GM03348 (cell line): ENCODE results near the gene LCN15.
"Not testable (repeated sequence)": the region's sequence is repeated elsewhere in the genome, so short reads cannot be mapped to it uniquely, and the experiment has no call there.

ENCODE experiments used
- DNase-seq: peaks from one replicate; pipeline ENCODE4 v3.0.0; 2012; ENCODE audit warnings: low spot score

LCN15 gene

GRCh38 chr9:136755302-136756133 is 8.8 kb downstream of the LCN15 start:
- DNase-seq, result not testable (repeated sequence)

DNA sequence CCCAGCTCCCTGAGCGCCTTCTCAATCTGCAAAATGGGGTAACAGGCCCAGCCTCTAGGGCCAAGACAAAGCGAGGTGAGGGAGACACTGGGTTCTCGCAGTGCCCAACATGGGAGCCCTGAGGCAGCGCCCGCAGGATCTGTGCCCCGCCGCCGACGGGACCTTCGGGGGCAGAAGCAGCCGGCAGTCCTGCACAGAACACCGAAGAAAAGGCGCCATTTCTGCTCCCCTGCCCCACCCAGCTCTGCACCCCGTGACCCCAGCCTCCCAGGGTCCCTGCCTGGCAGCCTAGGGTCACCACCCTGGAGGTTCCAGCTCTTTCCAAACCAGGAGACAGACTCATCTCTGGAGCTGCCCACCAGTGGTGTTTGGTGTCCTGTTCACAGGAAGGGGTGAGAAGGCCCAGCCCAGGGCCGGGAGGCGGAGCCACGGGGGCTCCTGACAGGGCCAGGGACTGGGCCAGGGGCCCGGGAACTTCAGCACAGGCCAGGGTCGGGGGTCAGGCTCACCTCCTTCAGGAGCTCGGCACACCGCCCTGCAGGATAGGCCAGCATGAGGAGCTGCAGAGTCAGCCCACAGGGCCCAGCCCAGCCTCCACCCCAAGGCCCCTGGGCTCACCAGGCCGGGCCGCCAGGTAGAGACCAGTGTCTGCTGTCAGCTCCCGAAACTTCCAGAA is 9.6 kb downstream of the LCN15 start:
- DNase-seq, result no peak

GRCh38 chr9:136754059-136754572 is 10.2 kb downstream of the LCN15 start:
- no peak for DNase-seq

- no peak for DNase-seq
These were observed 10.8 kb downstream of the LCN15 start for GRCh38 chr9:136753371-136754058.

DNA sequence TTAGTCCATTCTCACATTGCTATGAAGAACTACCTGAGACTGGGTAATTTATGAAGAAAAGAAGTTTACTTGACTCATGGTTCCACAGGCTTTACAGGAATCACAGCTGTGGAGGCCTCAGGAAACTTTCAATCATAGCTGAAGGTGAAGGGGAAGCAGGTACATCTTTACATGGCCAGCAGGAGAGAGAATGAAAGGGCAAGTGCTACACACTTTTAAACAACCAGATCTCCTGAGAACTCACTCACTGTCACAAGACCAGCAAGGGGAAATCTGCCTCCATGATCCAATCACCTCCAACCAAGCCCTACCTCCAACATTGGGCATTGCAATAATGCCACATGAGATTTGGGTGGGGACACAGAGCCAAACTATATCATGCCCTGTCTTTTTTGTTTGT is 12.5 kb downstream of the LCN15 start:
- no peak for DNase-seq

DNA sequence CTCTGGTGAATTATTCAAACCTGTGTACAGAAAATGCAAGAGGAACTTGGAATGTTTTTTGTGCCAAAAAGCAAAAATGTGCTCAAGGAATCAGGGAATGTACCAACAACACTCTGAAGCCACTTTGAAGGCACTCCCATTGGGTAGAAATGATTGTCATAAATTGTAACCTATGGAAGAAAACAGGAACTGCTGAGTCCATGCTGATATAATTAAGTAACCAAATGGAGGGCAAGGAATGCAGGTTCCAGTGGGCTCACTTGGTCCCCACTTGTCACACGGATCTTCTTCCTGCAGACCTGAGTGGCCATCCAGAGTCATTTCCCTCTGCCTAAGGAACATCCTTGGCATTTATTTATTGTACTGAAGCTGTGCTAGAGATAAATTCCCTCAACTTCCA is 13.1 kb downstream of the LCN15 start:
- DNase-seq, result no peak

GRCh38 chr9:136750526-136750925 is 13.8 kb downstream of the LCN15 start:
- no peak for DNase-seq

GRCh38 chr9:136748666-136749611 is 15.4 kb downstream of the LCN15 start:
- DNase-seq, result no peak

- no peak for DNase-seq
These were observed 16.1 kb downstream of the LCN15 start, which contains the start of gene LCN6 for GRCh38 chr9:136748201-136748600. LCN6 (minus strand) TSS chr9:136748525; CDS start chr9:136748483, 42 bp downstream.

DNA sequence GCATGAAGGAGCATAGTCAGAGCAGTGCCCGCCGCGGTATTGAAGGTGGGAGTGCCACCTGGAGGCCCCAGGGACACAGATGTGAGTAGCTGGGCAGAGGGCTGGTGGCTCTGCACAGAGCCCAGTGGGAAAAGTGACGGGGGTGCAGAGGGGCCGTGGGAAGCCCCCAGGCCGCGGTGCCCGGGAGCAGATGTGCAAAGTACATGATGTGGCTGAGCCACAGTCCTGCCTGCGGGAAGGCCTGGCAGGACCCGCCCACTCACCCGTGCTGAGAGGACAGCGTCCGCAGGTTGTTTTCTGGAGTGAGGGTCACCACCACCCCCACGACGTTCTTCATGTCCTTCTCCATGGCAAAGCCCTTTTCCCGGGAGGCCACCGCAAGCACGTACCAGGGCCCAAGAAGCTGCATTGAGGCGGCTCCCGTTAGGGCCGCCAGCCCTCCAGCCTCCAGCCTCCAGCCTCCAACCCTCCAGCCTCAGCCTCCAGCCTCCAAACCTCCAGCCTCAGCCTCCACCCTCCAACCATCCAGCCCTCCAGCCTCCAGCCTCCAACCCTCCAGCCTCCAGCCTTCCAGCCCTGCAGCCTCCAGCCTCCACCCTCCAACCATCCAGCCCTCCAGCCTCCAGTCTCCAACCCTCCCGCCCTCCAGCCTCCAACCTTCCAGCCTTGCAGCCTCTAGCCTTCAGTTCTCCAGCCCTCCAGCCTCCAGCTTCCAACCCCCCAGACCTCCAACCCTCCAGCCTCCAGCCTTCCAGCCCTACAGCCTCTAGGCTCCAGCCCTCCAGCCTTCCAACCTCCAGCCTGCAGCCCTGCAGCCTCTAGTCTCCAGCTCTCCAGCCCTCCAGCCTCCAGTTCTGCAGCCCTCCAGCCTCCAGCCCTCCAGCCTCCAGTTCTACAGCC is 16.9 kb downstream of the LCN15 start:
- DNase-seq, result no peak

GRCh38 chr9:136746621-136747020 is 17.7 kb downstream of the LCN15 start:
- DNase-seq, result no peak

DNA sequence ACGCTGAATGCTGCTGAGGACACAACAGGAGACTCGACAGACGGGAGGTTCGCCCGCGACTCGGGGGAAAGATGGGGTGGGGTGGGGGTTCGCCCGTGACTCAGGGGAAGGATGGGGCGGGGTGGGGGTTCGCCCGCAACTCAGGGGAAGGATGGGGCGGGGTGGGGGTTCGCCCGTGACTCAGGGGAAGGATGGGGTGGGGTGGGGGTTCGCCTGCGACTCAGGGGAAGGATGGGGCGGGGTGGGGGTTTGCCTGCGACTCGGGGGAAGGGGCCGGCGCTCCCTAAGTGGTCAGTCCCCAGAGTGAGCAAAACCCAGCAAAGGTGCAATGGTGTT is 18.2 kb downstream of the LCN15 start:
- DNase-seq, result no peak

DNA sequence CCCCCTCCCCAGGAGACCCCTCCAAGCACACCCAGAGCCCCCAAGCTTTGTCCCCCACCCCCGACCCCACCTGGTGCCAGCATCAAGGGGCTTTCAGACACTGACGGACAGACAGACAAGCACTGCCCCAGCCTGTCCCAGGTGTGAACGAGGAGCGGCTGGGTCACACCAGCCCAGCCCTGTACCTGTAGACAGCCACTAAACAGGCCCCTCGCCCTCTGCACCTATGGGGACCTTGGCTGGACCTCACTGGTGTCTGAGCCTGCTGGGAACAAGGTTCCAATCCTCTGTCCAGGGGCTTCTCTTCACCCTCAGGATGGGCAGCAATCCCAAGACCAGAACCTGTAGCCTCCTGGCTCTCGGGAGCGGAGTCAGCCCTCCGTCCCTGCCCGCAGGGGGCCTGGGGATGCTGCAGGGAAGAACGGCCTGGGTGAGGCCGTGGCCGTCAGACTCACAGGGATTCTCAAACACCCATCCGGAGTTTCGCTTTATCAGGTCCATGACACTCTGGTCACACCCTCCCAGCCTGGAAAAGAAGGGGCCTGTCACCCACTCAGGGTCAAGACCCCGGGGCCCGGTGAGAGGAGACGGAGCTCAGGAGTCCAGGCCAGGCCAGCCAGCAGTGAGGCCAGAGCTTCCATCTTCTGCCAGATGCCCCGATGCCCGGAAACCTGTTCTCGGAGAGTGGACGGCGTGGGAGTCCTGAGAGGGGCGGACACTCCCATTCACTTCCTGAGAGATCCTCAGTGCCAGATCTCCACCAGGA is 18.7 kb downstream of the LCN15 start:
- no peak for DNase-seq

GRCh38 chr9:136744773-136745172 is 19.5 kb downstream of the LCN15 start:
- no peak for DNase-seq

- no peak for DNase-seq
These were observed 20.6 kb downstream of the LCN15 start for GRCh38 chr9:136743639-136744211.

DNA sequence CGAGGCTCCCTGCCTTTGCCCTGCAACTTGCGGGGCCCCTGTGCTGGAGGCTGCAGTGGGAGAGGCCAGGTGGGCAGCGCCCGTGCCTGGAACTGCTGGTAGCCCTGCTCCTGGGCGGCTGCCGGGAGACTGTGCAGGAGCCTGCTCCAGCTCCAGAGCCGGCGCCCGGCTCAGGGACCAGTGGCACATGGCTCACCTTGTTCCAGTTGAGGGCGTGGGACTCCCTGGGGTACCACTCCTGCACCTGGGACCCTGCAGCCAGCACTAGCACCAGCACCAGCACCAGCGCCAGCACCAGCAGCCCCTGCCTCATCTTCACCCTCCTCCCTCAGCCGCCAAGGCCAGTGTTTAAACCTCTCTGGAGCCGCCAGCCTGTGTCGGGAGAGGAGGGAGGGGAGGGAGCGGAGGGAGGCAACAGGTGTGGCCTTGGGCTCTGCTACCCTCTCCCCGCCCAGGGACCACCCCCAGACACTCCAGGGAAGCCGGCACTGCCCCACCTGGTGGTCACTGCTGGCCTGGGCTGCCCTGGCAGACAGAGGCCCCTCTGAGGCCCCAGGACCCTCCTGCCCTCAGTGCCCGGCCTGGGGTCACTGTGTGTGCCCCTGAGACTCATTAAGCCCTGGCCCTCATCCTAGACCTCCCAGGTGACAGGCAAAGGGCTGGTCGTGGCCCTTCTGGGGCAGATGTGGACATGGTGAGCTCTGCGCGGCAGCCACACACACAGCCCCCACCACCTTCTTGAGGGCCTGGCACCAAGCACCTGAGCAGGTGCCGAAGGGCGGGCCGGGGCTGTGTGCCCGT is 21.5 kb downstream of the LCN15 start, which contains the start of gene LCN10:
Gene LCN10 (minus strand): TSS at position 350 of the 801 bp plus-strand sequence. CDS start 37 bp downstream, at position 313.
- DNase-seq, result no peak

- no peak for DNase-seq
These were observed 22.3 kb downstream of the LCN15 start for GRCh38 chr9:136741883-136742571.
